Glomerular visceral epithelial cell (primary cell): ENCODE results near the gene PPIL1.

Experiments used
- DNase-seq: peaks from one replicate; pipeline ENCODE4 v3.0.0-alpha.2; 2016; ENCODE audit errors: extremely low spot score

Gene PPIL1

GRCh38 chr6:36888654-36889481, 14.3 kb upstream of the PPIL1 start:
- DNase-seq = no peak

- no peak for DNase-seq
These were observed 13.6 kb upstream of the PPIL1 start for GRCh38 chr6:36888115-36888643.

- DNase-seq = no peak
These were observed 12.5 kb upstream of the PPIL1 start for GRCh38 chr6:36886950-36887618.

GRCh38 chr6:36885461-36886401, 11.1 kb upstream of the PPIL1 start, which contains the start of gene C6orf89:
TSS of gene C6orf89 (plus strand) at chr6:36885952. CDS start at chr6:36899445, 13,493 bp downstream.
- peak; percentile 98 for DNase-seq

- no peak for DNase-seq
These were observed 10.0 kb upstream of the PPIL1 start for GRCh38 chr6:36884610-36885009.

- no peak for DNase-seq
These were observed 639 bp upstream of the PPIL1 start for GRCh38 chr6:36875250-36875633.

- DNase-seq = peak; percentile 31
These were observed 776 bp downstream of the PPIL1 start for GRCh38 chr6:36873612-36874442.

GRCh38 chr6:36873115-36873514, 1.5 kb downstream of the PPIL1 start:
- DNase-seq = no peak

GRCh38 chr6:36871686-36872085, 2.9 kb downstream of the PPIL1 start:
- DNase-seq = no peak

GRCh38 chr6:36867471-36868224, 7.0 kb downstream of the PPIL1 start:
- DNase-seq = no peak

- no peak for DNase-seq
These were observed 8.8 kb downstream of the PPIL1 start for GRCh38 chr6:36865835-36866234.

GRCh38 chr6:36863670-36864540, 10.7 kb downstream of the PPIL1 start:
- no peak for DNase-seq

GRCh38 chr6:36862848-36863382, 11.7 kb downstream of the PPIL1 start:
- no peak for DNase-seq

- DNase-seq = no peak
These were observed 12.3 kb downstream of the PPIL1 start for GRCh38 chr6:36862164-36862847.

GRCh38 chr6:36860126-36860525, 14.5 kb downstream of the PPIL1 start:
- DNase-seq = no peak

- DNase-seq = no peak
These were observed 16.1 kb downstream of the PPIL1 start for GRCh38 chr6:36858407-36858981.

- DNase-seq = no peak
These were observed 17.3 kb downstream of the PPIL1 start for GRCh38 chr6:36857325-36857724.

- no peak for DNase-seq
These were observed 18.3 kb downstream of the PPIL1 start for GRCh38 chr6:36856277-36856676.
